ENCODE measurements around the gene FAM171A2.

DNA sequence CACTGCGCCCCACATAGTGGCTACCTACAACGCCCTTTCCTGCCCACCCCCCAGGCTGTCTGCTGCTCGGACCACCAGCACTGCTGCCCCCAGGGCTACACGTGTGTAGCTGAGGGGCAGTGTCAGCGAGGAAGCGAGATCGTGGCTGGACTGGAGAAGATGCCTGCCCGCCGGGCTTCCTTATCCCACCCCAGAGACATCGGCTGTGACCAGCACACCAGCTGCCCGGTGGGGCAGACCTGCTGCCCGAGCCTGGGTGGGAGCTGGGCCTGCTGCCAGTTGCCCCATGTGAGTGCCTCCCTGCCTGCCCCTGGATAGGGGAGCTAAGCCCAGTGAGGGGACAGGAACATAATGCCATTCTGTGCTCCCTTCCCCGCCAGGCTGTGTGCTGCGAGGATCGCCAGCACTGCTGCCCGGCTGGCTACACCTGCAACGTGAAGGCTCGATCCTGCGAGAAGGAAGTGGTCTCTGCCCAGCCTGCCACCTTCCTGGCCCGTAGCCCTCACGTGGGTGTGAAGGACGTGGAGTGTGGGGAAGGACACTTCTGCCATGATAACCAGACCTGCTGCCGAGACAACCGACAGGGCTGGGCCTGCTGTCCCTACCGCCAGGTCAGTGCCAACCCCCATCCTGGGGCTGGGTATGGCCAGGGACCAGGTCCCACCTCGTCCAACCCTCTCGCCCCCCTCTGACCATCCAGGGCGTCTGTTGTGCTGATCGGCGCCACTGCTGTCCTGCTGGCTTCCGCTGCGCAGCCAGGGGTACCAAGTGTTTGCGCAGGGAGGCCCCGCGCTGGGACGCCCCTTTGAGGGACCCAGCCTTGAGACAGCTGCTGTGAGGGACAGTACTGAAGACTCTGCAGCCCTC lies 11.5 kb downstream of the FAM171A2 start:
- TF ChIP-seq GATA2 (IDR thresholded peaks at IDR 0.05; ENCODE audit: low read depth, low read length) (no peak), GATA3 (IDR thresholded peaks at IDR 0.05; ENCODE audit: low read depth, low read length) (no peak)

Data from SH-SY5Y (cell line).